Gastrocnemius medialis (tissue), 4 donors: Measurements from ENCODE around the gene CYP3A5. TPM values are rescaled to one million over a fixed set of nuclear protein-coding genes. Genes with fewer than 3 reads are reported as not detected.
"Not testable (repeated sequence)": the region's sequence is repeated elsewhere in the genome, so short reads cannot be mapped to it uniquely, and the experiment has no call there.

ENCODE experiments used
- ATAC-seq, 2 donors: fragments of 150-250 bp; one replicate each; pipeline ENCODE4 v1.9.1; 2016
- DNase-seq, 2 donors: peaks; one replicate each; pipeline ENCODE4 v3.0.0-alpha.2; 2019
- H3K27ac ChIP-seq, 4 donors: fragments of 200-600 bp; sonication (generic); 1 replicate in 1 of 4; 2 replicates in 3 of 4; pipeline ENCODE4 v1.5.1; 2016 to 2018; ENCODE audit warnings: mild to moderate bottlenecking in 2 of 4, moderate library complexity in 1 of 4
- H3K27me3 ChIP-seq, 3 donors: fragments of 200-600 bp; sonication (generic) in 2 of 3; 1 replicate in 1 of 3; 2 replicates in 2 of 3; pipeline versions ENCODE4 v1.5.1 to v1.6.0; 2016 to 2019; ENCODE audit warnings: mild to moderate bottlenecking in 1 of 3, moderate library complexity in 1 of 3
- H3K36me3 ChIP-seq, 2 donors: fragments of 200-600 bp; sonication (generic) in 1 of 2; one replicate each; pipeline ENCODE4 v1.5.1; 2017 to 2018
- H3K4me1 ChIP-seq, 2 donors: fragments of 200-600 bp; sonication (generic) in 1 of 2; one replicate each; pipeline ENCODE4 v1.5.1; 2016 to 2017; ENCODE audit warnings: mild to moderate bottlenecking in 2 of 2
- H3K4me3 ChIP-seq, 4 donors: fragments of 200-600 bp; sonication (generic) in 3 of 4; 1 replicate in 1 of 4; 2 replicates in 3 of 4; pipeline ENCODE4 v1.5.1; 2016 to 2019; ENCODE audit warnings: mild to moderate bottlenecking in 2 of 4
- H3K9me3 ChIP-seq, 3 donors: fragments of 200-600 bp; sonication (generic) in 2 of 3; 1 replicate in 1 of 3; 2 replicates in 2 of 3; pipeline ENCODE4 v1.5.1; 2016 to 2019
- POLR2A ChIP-seq, 2 donors: fragments of 450-650 bp; IDR thresholded peaks; one replicate each; pipeline ENCODE4 v1.6.1; 2017; ENCODE audit warnings: antibody characterized with exemption in 2 of 2, mild to moderate bottlenecking in 2 of 2, moderate library complexity in 2 of 2
- in situ Hi-C, 4 donors: fragments of 200-750 bp; cut with MboI; loops; one replicate each; pipeline versions ENCODE4 v1.15.0 to v1.8.0; 2017; ENCODE audit warnings: low sequenced_read_pairs in 4 of 4
- intact Hi-C: fragments of 100-400 bp; cut with DNase I; formaldehyde crosslinking; loops from one replicate; pipeline ENCODE4 v1.15.1; 2023; ENCODE audit warnings: low total_unique reads
- total RNA-seq, 4 donors: library from RNA; depleted of rRNA; stranded (reverse); fragments of >200 nt; gene quantifications; one replicate each; pipeline versions ENCODE4 v1.1.0 to v1.2.3, GENCODE V29; 2016
- TF ChIP-seq, protein P1 (sequence below), 5 experiments: fragments of 450-650 bp in 3 of 5; fragments of 200-600 bp in 2 of 5; sonication (generic) in 2 of 5; IDR thresholded peaks in 4 of 5; conservative IDR thresholded peaks in 1 of 5; 1 replicate in 4 of 5; 2 replicates in 1 of 5; pipeline ENCODE4 v1.5.1; 2016 to 2019; ENCODE audit warnings: antibody characterized with exemption in 5 of 5, mild to moderate bottlenecking in 3 of 5, moderate library complexity in 3 of 5

CYP3A5 gene
- total RNA-seq, 4 donors from 2014 or later: 0.70 to 9.2 (median 1.8) TPM; not detected in 1

GRCh38 chr7:99666013-99666395 is 13.8 kb downstream of the CYP3A5 start:
- Histone ChIP-seq H3K4me3 (no peak overlapping the region), H3K9me3 (no peaks in the 10 kb centered on the region), H3K27ac (no peak overlapping the region), H3K27me3 (no peaks in the 10 kb centered on the region), H3K4me1 (no peaks in the 10 kb centered on the region), H3K36me3 (no peaks in the 10 kb centered on the region)
- no peak for DNase-seq
- intact Hi-C loops: no loop called here
- TF ChIP-seq POLR2A (IDR thresholded peaks at IDR 0.05): no peak
- TF ChIP-seq, protein P1, sequence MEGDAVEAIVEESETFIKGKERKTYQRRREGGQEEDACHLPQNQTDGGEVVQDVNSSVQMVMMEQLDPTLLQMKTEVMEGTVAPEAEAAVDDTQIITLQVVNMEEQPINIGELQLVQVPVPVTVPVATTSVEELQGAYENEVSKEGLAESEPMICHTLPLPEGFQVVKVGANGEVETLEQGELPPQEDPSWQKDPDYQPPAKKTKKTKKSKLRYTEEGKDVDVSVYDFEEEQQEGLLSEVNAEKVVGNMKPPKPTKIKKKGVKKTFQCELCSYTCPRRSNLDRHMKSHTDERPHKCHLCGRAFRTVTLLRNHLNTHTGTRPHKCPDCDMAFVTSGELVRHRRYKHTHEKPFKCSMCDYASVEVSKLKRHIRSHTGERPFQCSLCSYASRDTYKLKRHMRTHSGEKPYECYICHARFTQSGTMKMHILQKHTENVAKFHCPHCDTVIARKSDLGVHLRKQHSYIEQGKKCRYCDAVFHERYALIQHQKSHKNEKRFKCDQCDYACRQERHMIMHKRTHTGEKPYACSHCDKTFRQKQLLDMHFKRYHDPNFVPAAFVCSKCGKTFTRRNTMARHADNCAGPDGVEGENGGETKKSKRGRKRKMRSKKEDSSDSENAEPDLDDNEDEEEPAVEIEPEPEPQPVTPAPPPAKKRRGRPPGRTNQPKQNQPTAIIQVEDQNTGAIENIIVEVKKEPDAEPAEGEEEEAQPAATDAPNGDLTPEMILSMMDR (IDR thresholded peaks at IDR 0.05 in 4 of 5, conservative IDR thresholded peaks at IDR 0.05 in 1 of 5): no peak
- no peak for ATAC-seq
- in situ Hi-C loops: no loop called here

DNA sequence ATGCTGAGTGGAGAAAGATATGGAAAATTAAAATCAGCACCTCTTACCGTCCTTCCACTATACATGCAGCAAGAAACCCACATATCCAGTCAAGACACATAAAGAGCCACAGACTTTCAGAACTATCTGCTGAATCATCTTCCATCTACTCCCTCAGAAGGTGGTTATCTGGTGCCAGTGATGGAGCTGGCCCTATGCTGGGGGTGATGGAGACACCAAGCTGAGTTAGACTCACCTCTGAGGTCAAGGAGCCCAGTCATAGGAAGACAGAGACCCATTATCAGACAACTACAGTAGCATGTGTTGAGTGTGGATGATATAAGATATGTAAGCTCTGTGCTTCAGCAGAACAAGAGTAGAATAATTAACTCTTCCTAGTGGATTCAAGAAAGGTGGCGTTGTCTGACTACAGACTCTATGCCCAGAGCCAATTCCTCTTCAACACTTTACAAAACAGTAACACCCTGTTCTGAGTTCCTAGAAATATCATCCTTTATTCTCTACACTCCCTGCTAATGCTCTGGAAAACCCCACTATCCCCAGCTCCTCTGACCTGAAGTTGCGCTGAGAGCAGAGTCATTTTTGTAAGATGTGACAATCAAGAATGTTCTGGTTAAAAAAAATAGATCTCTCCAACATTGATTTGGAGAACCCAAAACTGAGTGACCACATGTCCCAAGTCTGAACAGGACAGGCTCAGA is 14.3 kb downstream of the CYP3A5 start:
- Histone ChIP-seq H3K36me3 (no peaks in the 10 kb centered on the region), H3K27me3 (no peaks in the 10 kb centered on the region), H3K4me3 (no peak overlapping the region), H3K9me3 (no peaks in the 10 kb centered on the region), H3K27ac (no peak overlapping the region), H3K4me1 (no peaks in the 10 kb centered on the region)
- no peak for DNase-seq
- no peak for ATAC-seq
- in situ Hi-C loops (no loop called here), intact Hi-C loops (no loop called here)
- TF ChIP-seq POLR2A (IDR thresholded peaks at IDR 0.05): no peak
- TF ChIP-seq, protein P1 (IDR thresholded peaks at IDR 0.05 in 4 of 5, conservative IDR thresholded peaks at IDR 0.05 in 1 of 5): no peak

DNA sequence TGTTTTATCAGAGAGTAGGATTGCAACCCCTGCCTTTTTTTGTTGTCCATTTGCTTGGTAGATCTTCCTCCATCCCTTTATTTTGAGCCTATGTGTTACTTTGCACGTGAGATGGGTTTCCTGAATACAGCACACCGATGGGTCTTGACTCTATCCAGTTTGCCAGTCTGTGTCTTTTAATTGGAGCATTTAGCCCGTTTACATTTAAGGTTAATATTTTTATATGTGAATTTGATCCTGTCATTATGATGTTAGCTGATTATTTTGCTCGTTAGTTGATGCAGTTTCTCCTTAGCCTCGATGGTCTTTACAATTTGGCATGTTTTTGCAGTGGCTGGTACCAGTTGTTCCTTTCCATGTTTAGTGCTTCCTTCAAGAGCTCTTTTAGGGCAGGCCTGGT is 21.9 kb downstream of the CYP3A5 start:
- ATAC-seq, DNase-seq, H3K4me1 ChIP-seq, intact Hi-C loops, H3K27me3 ChIP-seq, H3K4me3 ChIP-seq, H3K27ac ChIP-seq, in situ Hi-C loops, H3K9me3 ChIP-seq, H3K36me3 ChIP-seq: not testable (repeated sequence)

- DNase-seq, H3K4me3 ChIP-seq, H3K4me1 ChIP-seq, in situ Hi-C loops, ATAC-seq, H3K27me3 ChIP-seq, H3K36me3 ChIP-seq, H3K27ac ChIP-seq, H3K9me3 ChIP-seq, intact Hi-C loops: not testable (repeated sequence)
These were observed 25.2 kb downstream of the CYP3A5 start for GRCh38 chr7:99654626-99655025.

- Histone ChIP-seq H3K27me3 (no peaks in the 10 kb centered on the region), H3K9me3 (no peaks in the 10 kb centered on the region), H3K4me1 (no peaks in the 10 kb centered on the region), H3K36me3 (no peaks in the 10 kb centered on the region), H3K27ac (no peak overlapping the region), H3K4me3 (no peak overlapping the region)
- DNase-seq: no peak
- in situ Hi-C loops (no loop called here), intact Hi-C loops (no loop called here)
- no peak for ATAC-seq
- no peak for TF ChIP-seq POLR2A (IDR thresholded peaks at IDR 0.05)
- TF ChIP-seq, protein P1 (IDR thresholded peaks at IDR 0.05 in 4 of 5, conservative IDR thresholded peaks at IDR 0.05 in 1 of 5): no peak
These were observed 26.0 kb downstream of the CYP3A5 start for GRCh38 chr7:99653754-99654153.

DNA sequence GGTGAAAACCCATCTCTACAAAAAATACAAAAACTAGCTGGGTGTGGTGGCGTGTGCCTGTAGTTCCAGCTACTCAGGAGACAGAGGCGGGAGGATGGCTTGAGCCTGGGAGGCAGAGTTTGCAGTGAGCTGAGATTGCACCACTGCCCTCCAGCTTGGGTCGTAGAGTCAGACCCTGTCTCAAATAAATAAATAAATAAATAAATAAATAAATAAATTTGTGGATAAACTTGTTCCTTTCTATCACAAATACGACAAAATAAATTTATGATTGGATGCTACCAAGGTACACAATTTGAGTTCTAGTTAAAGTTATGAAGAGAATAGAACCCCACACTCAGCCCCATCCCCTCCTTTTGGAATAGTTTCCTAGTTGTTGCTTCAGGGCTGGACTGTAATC is 26.5 kb downstream of the CYP3A5 start:
- not testable (repeated sequence) for H3K27ac ChIP-seq

More for the DNA sequence above, 26.5 kb downstream of the CYP3A5 start:
- H3K4me3 ChIP-seq, in situ Hi-C loops, intact Hi-C loops, H3K27me3 ChIP-seq, DNase-seq, H3K36me3 ChIP-seq, ATAC-seq, H3K4me1 ChIP-seq, H3K9me3 ChIP-seq: not testable (repeated sequence)
